ENCODE measurements around the gene FKBP5.

Gene FKBP5

DNA sequence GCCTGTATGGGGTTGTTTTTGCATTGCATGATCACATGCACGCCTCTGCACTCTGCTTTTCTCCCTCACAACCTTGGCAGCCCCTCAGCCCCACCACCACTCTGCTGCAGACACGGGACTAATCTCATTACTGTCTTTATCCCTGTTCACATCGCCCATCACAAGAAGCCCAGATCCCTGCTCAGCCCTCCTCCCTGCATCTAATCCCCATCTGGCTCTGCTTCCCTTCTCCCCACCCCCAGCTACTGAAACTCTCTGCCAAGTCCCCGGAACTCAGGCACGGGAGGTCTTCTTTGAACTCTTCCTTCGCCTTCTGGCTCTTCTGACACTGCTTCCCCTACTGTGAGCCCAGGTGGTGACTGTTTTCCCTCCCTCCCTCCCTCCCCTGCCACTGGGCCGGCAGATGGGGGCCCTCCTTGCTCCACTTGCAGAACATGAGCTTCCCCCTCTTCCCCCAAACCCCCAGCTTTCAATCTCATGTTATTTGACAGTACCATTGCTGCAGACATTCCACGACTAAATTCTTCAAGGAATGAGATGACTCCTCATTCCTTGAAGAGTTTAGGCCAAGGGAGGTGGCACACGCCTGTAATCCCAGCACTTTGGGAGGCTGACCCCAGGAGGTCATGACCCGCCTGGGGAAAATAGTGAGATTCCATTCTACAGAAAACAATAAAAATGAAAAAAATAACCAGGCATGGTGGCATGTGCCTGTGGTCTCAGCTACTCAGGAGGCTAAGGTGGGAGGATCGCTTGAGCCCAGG is 154.1 kb downstream of the FKBP5 start:
- DNase-seq = no peak

- DNase-seq = no peak
Observed at GRCh38 chr6:35533981-35534380, 154.7 kb downstream of the FKBP5 start.

GRCh38 chr6:35532126-35532525 is 156.6 kb downstream of the FKBP5 start:
- DNase-seq = no peak

DNA sequence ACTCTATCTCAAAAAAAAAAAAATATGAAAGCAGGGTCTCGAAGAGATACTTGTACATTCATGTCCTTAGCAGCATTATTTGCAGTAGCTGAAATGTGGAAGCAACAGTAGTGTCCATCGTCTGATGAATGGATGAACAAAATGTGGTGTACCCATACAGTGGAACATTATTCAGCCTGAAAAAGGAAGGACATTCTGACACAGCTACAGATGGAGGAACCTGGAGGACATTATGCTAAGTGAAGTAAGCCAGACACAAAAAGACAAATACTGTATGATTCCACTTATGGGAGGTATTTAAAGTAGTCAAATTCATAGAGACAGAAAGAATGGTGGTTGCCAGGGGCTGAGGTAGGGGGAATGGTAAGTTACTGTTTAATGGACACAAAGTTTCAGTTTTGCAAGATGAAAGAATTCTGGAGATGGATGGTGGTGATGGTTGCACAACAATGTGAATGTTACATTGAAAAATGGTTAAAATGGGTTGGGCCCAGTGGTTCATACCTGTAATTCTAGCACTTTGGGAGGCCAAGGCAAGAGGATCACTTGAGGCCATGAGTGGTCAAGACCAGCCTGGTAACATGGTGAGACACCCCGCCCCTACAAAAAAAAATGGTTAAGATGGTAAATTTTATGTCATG is 164.2 kb downstream of the FKBP5 start:
- no peak for DNase-seq

Data from activated CD4-positive, CD25-positive, alpha-beta regulatory T cell (primary cell).